H1 (cell line): ENCODE results near the gene GPR179. TPM values are rescaled to one million over a fixed set of nuclear protein-coding genes. Genes with fewer than 3 reads are reported as not detected.

ENCODE experiments used
- CTCF ChIP-seq, 3 experiments: IDR thresholded peaks; 1 replicate in 2 of 3; 2 replicates in 1 of 3; pipeline versions ENCODE4 v1.5.1 to v1.6.1; 2011; ENCODE audit warnings: low read length in 3 of 3, mild to moderate bottlenecking in 3 of 3, inconsistent platforms in 2 of 3, low read depth in 1 of 3, moderate library complexity in 1 of 3; ENCODE audit not compliant: insufficient read depth in 1 of 3; ENCODE audit errors: control extremely low read depth in 1 of 3
- KDM4A ChIP-seq: IDR thresholded peaks from one replicate; pipeline ENCODE4 v1.7.1; 2012; ENCODE audit warnings: low read depth, mild to moderate bottlenecking, moderate library complexity, low read length, inconsistent platforms; ENCODE audit not compliant: severe bottlenecking
- MAX ChIP-seq: IDR thresholded peaks from 2 replicates; pipeline ENCODE4 v1.6.1; 2012; ENCODE audit warnings: inconsistent platforms
- RNF2 ChIP-seq: fragments of 200-900, 300-1000 bp; sonication (generic); IDR thresholded peaks from 2 replicates; pipeline ENCODE4 v1.7.1; 2016; ENCODE audit warnings: borderline replicate concordance, low read depth, mild to moderate bottlenecking, antibody characterized with exemption, low read length; ENCODE audit not compliant: poor library complexity, severe bottlenecking; ENCODE audit errors: missing control alignments
- SIRT6 ChIP-seq: IDR thresholded peaks from one replicate; pipeline ENCODE4 v1.7.1; 2012; ENCODE audit warnings: low read length, inconsistent platforms
- SIX5 ChIP-seq: IDR thresholded peaks from 2 replicates; pipeline ENCODE4 v1.6.1; 2011; ENCODE audit warnings: mild to moderate bottlenecking, low read depth, low read length
- SP1 ChIP-seq: IDR thresholded peaks from 2 replicates; pipeline ENCODE4 v1.6.1; 2011; ENCODE audit warnings: low read depth, low read length
- TCF12 ChIP-seq: IDR thresholded peaks from 2 replicates; pipeline ENCODE4 v1.6.1; 2011; ENCODE audit warnings: low read depth, mild to moderate bottlenecking, low read length
- YY1 ChIP-seq: IDR thresholded peaks from 2 replicates; pipeline ENCODE4 v1.6.1; 2011; ENCODE audit warnings: low read depth, mild to moderate bottlenecking, low read length
- ZNF274 ChIP-seq: IDR thresholded peaks from 2 replicates; pipeline ENCODE4 v1.7.0; 2012; ENCODE audit warnings: low read length, borderline replicate concordance; ENCODE audit errors: extremely low read depth
- polyA plus RNA-seq, 7 experiments: library from polyadenylated mRNA; depleted of rRNA in 3 of 7; stranded (reverse) in 5 of 7; unstranded in 2 of 7; fragments of >200 nt in 5 of 7; fragments of 200-250 nt in 2 of 7; gene quantifications; 1 replicate in 5 of 7; 2 replicates in 1 of 7; 4 replicates in 1 of 7; pipeline versions ENCODE4 v1.2.1 to v1.2.3, GENCODE V29; 2011 to 2013; ENCODE audit warnings: missing spikeins in 2 of 7, mixed read lengths in 2 of 7
- total RNA-seq: library from RNA; stranded (reverse); fragmentation: NEBNext Ultra II Directional; extraction: Animal tissue kit (Norgen Biotek cat#: 25700); gene quantifications from 2 replicates; pipeline ENCODE4 v1.2.1, GENCODE V29; 2021

Gene GPR179
- total and polyA plus RNA-seq, 2 of the 8 experiments (the other 6 are each of a cell fraction or from before 2014, with no cell fraction given): 0.02 to 0.07 TPM

GRCh38 chr17:38334480-38335364 lies 9.0 kb downstream of the GPR179 start (continued):
- no peak for TF ChIP-seq RNF2
- no peak for TF ChIP-seq SIRT6
- TF ChIP-seq KDM4A: no peak
- no peak for TF ChIP-seq YY1
- no peak for TF ChIP-seq MAX
- TF ChIP-seq TCF12: no peak
- no peak for TF ChIP-seq ZNF274
- TF ChIP-seq SIX5: no peak
- TF ChIP-seq SP1: no peak
- no peak for TF ChIP-seq CTCF (IDR thresholded peaks at IDR 0.05; ENCODE audit: control extremely low read depth in 1 of 3, insufficient read depth in 1 of 3, low read depth in 1 of 3, low read length in 3 of 3)
